Gastroesophageal sphincter (tissue), 3 donors: ENCODE results near the gene CALB2.

Experiments used
- EP300 ChIP-seq: sonication (generic); formaldehyde crosslinking; IDR thresholded peaks from one replicate; pipeline ENCODE4 v1.6.1; 2017; ENCODE audit warnings: antibody characterized with exemption, mild to moderate bottlenecking
- POLR2A ChIP-seq, 2 donors: fragments of 450-650 bp; IDR thresholded peaks; one replicate each; pipeline ENCODE4 v1.6.1; 2017; ENCODE audit warnings: antibody characterized with exemption in 2 of 2, mild to moderate bottlenecking in 2 of 2, moderate library complexity in 1 of 2
- POLR2AphosphoS5 ChIP-seq: sonication (generic); formaldehyde crosslinking; IDR thresholded peaks from one replicate; pipeline ENCODE4 v1.6.1; 2017; ENCODE audit warnings: antibody characterized with exemption
- TF ChIP-seq, protein P1 (sequence below), 4 experiments: fragments of 200-600 bp in 2 of 4; fragments of 450-650 bp in 2 of 4; sonication (generic) in 1 of 4; IDR thresholded peaks; one replicate each; pipeline ENCODE4 v1.5.1; 2017 to 2019; ENCODE audit warnings: antibody characterized with exemption in 4 of 4, mild to moderate bottlenecking in 2 of 4, moderate library complexity in 2 of 4

DNA sequence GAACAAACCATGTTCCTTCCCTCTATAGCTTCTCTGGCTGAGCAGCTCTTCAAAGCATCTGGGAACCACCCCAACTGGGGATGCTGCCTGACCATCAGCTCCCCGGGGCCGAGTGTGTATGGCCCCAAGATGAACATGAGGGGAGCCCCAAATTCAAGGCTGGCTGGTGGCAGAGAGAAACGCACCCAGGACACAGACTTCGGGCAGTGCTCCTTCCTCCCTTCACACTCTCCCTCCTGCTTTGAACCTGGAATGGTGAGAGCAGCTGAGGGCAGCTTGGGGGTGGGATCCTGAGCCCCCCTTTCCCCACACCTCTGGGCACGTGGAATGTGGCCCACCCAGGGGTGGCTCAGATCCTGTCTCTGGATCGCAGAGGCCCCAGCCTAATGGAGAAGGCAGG, 66.1 kb downstream of the CALB2 start:
- TF ChIP-seq, protein P1, sequence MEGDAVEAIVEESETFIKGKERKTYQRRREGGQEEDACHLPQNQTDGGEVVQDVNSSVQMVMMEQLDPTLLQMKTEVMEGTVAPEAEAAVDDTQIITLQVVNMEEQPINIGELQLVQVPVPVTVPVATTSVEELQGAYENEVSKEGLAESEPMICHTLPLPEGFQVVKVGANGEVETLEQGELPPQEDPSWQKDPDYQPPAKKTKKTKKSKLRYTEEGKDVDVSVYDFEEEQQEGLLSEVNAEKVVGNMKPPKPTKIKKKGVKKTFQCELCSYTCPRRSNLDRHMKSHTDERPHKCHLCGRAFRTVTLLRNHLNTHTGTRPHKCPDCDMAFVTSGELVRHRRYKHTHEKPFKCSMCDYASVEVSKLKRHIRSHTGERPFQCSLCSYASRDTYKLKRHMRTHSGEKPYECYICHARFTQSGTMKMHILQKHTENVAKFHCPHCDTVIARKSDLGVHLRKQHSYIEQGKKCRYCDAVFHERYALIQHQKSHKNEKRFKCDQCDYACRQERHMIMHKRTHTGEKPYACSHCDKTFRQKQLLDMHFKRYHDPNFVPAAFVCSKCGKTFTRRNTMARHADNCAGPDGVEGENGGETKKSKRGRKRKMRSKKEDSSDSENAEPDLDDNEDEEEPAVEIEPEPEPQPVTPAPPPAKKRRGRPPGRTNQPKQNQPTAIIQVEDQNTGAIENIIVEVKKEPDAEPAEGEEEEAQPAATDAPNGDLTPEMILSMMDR (IDR thresholded peaks at IDR 0.05), result no peak
- TF ChIP-seq POLR2AphosphoS5 (no peak), POLR2A (IDR thresholded peaks at IDR 0.05) (no peak), EP300 (no peak)
